Nucleus accumbens (tissue), 56 donors: ENCODE measurements around the gene DTHD1.

Source experiments
- DNase-seq, 56 donors: peaks; one replicate each; lab custom pipeline; 2025; lab: John Stamatoyannopoulos, UW

The DTHD1 gene

DNA sequence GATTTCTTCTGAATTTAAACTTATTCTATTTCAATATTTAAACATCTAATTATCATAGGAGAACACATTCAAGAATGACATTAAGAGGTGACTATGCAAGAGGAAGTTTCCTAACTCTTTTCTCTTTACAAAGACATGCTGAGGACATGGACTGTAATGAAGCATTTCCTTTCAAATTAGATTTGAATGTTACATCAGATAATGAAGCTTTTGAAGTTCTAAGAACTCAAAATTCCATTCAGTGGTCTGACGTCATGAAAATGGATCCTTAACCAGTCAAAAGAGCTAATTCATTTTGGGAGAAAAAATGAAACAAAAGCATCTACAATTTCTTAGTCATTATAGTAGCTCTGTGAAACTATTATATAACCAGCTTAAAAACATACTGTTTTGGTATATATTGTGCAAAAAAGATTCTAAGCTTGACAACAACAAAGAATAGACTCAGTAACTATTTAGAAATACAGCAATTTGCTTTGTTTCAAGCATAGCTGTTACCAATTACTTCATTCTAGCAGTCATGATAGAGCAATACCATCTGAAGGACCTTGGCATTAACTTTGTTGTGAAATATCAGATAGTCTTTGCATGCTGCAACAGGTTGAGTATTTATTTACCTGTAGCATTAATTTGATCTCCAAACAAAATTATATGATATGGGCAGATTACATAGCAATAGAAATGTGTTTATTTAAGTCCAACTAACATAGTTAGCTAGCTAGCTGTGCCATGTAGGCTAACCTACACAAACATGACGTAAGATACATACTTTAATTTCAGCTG is 13.7 kb upstream of the DTHD1 start:
- DNase-seq = no peak

DNA sequence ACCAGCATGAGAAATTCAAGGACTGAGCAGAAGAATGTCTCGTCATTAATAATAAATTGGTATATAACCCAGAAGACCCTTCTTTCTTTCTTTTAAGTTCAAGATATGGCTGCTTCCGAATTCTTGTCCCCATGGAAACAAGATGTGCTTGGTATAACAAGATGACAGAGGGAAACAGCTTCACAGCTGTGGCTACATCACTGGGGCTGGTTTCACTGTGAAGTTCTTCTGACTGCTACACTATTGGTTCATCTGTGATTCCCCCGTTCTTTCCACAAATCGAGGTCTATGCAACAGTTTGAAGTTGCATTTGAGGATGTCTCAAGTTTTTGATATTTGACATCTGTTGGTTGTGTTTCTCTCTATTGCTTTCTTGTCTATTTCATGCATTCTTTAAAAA is 12.3 kb upstream of the DTHD1 start:
- DNase-seq = peak in 13 of 56 donors; percentile 4 to 40 (median 28)

DNA sequence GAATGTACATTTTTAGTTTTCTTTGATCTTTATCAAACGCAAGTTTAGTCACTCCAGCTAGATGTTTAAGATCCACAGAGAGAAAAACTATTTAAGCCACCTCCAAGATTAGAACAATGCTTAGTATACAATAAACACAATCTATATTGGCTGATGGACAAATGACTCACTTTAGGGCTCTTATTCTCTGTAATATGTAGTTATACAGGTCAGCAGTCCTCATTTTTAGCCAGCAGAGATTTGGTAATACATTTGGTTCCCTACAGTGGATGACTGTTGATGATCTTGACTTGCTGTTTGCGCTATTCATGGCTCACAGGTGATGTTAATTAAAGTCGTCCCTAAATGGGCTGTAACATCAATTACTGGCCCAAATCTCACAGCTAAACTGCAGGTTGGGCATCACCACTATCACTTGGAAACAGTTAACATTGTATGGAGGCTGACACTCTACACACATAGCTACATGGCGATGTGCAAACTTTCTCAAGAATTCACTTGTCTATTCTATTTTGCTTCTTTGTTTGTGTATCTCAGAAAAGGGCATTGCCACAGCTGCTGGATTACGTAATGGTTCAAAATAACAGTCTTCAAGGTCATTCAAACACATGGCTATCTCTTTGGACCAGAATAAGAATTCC is 11.8 kb upstream of the DTHD1 start:
- peak in 1 of 56 donors; percentile 35 for DNase-seq

DNA sequence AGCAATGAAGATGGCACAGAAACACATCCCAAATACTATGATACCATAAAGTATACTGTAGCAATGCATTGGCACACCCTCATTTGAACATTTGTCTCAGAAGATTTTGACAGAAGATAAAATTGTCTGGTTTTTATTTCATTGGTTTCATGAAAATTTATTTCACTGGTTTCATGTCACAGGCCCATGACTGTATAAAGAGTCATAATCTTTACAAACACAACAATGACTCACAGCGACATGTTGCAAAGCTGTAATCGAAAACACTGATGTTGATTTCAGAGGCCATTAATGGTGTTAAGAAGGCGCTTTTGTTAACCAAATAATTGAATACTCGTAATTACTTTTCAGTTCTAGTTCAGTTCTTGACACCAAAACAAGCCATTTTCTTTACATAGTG is 8.1 kb upstream of the DTHD1 start:
- no peak for DNase-seq

DNA sequence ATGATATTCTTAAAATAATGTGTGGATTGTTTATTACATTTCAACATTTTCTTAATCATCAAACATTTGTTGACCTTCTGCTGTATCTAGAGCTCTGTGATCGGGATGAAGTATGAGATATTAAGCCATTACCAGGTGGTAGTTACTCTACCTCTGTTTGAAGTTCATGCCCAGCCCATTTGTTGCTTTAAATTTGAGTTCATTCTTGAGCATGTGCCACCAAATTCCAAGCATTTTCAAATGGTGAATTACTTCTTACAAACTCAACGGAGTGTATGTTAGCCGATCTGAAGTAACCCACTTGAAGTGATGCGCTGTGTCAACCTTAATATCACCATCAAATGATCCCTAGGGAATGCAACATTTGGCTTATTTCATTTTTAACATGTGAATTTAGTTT is 7.3 kb upstream of the DTHD1 start:
- no peak for DNase-seq

DNA sequence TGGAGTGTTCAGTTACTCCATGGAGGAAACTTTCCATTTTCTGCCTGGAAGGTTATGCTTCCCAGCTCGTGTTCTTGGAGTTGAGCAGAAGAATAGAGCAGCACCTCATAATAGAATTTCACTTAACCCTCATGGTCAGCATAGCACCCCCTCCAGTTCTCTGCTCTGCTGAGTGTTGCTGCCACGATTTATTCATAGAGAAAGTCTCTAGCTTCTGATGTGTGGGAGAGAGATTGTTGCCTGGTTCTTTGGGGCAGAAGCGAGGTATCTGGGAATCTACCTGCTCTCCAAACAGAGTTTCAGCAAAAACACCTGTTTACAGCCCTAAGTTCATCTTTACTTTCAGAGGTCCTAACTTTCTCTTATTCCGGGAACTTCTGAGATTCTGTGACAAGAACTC is 3.9 kb upstream of the DTHD1 start:
- DNase-seq = peak in 1 of 56 donors; percentile 28

DNA sequence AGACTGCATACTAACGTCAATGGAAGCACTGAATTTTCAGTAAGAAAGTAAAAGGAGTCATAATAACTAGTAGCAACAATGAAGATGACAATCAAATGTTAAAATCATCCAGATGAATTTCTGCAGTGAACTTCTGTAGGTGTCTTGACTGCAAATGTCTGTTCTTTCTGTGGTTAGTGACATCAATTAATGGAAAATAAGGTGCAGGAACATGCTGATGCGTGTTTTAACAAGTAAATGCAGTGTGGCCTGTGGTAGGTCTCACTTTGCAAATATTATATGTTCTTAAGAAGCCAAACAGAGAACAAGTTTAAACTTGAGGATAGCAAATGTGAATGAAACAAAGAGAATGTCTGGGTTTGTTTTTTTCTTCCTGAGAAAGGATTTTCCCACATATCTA is 2.6 kb upstream of the DTHD1 start:
- no peak for DNase-seq

DNA sequence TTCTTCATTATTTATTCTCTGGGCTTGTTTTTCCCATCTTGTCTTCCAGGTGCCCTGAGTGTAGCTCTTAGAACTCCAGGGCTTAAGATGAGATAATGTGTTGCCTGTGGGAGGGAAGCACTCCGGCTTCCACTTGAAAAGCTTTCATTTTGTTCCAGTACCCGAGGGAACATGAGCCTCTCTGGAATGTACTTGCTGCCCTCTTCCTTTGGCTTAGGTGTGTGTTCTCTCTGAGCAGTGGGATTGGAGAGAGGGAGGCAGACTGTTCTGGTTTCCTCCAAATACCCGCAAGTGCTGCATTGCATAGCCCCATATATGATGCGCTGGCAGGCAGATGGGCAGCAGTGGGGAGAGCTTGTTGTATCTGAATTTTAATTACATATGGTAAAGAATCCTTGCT is 861 bp upstream of the DTHD1 start:
- peak in 19 of 56 donors; percentile 12 to 59 (median 25) for DNase-seq

DNA sequence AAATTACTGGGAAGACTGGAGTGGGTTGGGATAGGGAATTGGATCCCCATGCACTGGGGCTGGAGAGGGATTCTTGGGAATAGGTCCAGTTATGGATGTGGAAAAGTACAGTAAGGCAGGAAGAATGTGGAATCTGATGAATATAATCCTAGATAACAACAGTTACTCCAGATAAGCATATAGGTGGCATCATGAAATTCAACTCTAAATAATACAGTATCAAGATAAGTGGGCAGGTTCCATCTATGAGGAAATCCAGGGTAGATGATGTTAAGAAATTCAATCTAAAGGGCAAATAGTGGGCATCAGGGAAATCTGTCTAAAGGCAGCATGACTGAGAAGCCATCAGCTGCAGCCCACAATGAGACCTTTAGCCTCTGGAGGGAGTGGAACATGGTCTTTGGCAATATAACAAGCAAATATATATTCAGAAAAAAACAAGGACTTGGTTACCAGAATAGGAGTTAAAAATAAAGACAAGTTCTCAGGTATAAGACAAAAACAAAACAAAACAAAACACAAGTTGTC is 1.2 kb downstream of the DTHD1 start:
- no peak for DNase-seq

DNA sequence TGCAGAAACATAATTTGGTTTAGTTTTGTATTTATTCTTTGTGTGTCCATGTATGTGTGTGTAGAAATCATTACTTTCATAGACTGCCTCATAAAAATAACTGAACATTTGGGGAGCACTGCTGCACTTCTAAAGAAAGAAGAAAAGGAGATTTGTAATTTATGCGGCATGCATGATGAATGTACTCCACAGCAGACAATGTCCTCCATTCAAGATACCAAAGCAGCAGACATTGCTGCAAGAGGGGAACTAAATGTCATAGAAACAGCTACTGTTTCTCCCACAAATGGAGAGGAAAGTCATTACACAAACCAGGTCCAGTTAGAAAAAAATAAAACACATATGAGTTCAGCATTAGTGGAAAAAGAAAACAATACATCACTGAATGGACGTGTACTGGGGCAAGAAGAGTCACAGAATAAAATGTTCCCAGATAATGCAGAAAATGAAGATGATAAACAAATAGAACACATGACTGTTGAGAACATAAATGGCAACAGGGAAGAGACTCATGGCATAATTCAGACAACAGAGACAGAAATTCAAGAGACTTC is 2.6 kb downstream of the DTHD1 start:
- DNase-seq = peak in 7 of 56 donors; percentile 3 to 38 (median 23)

DNA sequence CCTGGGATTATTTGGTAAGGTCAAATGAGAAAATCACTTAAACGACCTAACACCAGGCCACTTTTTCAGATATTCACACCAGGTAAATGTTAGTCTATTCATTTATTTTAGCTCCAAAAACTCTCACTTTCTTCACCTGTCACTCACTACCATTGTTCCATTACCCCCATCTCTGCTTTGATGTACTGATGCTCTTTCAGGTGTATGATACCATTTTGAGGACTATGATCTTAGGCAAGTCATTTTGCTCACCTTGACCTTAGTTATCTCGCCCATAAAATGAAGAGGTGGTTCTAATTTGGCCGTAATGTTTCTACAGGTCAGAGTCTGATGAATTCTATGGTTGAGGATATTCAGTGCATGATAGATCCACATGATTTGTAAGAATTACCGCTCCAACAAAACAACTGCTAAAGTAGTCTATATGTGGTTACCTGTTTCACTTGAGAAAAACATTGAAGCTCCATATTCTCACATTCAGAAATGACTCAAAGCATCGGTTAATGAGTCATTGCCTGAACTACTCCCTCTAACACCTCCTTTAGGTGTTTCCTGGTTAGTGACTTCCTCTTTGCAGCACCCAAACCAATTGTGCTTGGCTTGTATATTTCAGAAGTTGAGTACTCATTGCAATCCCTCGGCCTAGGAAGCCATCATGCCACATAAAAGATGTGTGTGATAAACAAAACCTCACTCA is 4.5 kb downstream of the DTHD1 start:
- no peak for DNase-seq

DNA sequence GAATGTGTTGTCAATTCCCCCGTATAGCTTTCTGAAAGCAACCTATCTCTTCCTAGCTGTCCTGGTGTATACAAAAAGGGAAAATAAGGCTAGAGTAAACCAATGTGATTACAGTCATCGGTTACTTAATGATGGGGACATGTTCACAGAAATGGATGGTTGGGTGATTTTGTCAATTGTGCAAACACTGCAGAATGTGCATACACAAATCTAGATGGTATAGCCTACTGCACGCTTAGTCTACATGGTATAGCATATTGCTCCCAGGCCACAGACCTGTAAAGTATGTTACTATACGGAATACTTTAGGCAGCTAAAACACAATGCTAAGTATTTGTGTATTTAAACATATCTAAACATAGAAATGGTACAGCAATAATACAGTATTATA is 5.1 kb downstream of the DTHD1 start:
- DNase-seq = no peak

DNA sequence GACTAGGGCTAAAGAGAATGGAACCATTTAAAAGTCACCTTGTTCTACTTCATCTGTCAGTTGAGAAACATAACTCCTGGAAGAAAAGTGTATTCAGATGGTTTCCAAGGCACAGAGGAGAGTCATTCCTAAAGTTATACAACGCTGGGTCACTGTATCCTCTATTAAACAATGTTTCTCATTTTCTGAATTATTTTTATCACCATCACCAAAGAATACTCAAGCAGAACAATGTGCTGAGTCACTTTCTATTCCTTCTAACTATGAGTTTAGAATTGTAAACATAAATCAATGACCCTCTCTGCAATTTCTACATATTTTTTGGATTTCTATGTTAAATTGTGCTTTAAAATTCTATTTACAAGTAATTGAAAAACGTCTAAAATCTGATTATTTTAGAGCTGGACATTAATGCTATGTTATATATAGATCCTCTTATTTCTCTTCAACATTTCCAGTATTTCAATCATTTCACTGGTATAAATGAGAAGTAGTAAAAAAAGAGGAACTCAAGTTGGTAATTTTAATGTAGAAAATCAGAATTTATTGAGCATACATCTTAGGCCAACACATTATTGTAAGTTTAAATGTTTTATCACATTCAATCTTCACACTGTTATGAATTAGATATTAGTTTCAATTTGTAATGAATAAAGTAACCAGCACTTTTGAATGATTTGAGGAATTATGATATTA is 7.5 kb downstream of the DTHD1 start:
- DNase-seq = no peak

DNA sequence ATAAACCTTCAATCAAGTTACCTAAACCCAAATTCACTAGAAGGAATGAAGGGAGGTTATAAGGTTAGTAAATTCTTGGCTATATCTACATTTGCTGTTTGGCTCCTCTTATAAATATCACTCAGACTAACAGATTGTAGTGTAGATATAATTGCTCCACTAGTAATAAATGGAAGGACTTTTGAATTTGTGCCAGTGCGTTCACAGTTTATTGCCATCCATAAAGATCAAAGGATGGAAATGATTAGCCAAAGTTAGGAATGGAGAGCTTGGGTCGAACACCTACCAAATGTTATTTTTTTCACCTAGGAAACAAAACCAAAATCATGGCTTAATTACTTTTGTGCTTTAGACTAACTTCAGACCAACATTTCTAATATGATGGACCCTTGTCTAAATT is 9.2 kb downstream of the DTHD1 start:
- DNase-seq = no peak

DNA sequence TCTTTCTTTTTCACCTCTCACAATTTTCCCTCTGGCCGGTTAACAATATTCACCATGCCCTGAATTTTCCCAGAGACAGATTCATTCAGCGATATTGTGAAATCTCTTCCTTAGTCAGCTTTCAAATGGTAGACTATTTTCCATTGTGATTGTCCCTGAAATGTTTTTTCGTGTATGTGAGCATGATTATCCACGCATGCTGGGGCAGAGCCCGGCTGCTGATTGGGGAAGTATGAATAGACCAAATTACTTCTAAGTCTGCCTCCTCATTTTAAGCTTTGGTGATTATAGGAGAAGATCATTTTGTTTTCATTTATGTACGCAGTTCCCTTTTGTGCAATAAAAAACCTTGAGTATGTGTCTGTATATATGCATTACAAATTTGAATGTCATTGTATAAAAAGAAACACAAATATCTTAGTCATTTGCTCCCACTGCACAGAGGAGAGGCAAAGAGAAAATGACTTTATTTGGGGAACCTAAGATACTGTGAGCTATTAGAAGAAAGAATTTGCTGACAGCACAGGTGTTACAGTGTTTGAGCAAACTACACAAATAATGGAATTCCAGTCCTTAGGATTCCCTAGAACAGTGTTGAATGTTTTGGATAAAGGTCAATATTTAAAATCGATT is 11.3 kb downstream of the DTHD1 start:
- DNase-seq = peak in 7 of 56 donors; percentile 5 to 40 (median 21)

DNA sequence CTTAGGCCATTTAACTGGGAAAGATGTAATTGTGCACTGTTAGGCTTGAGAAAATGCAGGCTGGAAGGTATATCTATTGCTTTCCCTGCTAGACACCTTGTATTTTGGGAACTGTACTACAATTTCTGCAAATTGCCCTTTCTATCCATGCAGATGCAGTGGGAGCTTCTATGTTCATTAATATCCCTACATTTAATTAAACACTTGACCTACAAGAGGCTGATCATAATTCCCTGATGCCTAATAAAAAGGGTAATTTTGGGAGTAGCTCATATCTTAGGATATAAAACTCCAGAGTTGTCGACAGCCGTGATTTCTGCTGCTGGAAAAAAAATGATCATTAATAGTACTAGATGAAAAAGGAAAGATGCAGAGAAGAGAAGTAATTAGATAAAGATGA is 19.7 kb downstream of the DTHD1 start:
- no peak for DNase-seq

DNA sequence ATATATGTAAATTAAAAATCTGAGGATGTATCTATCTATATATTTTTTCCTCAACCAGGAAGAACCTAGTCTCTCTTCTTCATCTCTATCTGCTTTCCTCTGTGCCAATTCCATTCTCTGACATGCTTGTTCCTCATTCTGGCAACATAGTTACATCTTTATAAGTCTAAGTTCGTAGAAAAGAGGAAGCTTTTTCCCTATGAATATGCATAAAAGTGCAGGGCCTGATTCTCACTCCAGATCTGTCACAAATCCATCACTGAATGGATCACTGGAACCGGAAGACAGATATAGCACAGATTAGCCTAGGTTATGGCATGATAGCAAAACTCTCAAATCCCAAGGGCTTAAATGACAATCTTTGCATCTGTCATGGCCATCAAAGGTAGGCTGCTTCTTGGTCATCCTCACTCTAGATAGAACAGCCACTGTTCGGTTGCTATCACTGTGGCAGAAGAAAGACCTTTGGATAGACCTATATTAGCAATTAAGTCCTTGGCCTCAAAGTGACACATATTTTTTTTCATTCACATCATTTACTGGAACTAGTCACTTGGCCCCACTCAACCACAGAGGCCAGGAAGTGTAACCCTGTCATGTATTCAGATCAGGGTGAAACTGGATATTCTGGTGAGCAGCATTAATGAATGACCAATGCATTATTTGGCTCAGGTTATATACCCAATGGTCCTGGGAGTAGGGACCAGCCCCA is 22.2 kb downstream of the DTHD1 start:
- no peak for DNase-seq

DNA sequence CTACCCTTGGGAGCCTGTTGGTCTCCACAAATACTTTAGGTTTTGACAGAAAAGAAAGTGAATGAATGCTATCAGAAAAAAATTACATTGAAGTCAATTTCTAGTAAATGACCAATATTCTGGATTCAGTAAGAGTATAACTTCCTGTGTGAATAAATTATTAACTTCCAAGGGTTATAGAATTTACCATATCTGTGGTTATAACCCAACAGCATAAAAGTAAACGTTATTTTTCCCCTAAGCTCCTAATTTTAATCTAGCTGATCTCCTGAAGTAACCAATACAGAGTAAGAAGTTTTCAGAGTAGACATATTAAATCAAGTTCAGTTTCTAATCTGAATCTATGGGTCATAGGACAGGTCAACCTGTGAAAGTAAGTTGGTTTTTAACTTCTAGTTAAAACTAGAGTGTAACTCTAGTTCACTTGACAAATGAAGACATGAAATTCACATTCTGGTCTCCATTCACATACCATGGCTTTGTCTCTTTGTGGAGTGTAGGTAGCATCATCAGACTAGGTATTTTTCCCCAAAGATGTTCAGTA is 22.8 kb downstream of the DTHD1 start:
- DNase-seq = no peak

DNA sequence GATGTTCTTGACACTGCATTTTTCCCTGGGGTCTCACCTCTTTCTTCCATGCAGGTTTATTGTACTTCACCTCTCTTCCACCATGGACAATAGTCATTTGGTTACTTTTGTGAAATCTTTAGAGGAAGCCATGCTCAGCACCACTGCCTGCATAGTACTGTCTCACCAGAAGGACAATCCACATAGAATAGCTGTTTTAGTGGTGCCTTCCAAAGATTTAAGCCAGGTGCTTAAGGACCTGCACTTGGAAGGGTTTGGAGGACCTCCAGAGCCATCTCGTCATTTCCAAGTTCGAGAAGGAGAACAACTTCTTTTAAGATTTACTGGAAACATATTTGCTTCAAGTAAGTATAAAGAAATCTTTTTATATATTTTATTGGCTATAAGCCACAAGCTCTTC is 26.7 kb downstream of the DTHD1 start:
- no peak for DNase-seq
